Measurements from ENCODE around the gene ZC3H12D.

The ZC3H12D gene

DNA sequence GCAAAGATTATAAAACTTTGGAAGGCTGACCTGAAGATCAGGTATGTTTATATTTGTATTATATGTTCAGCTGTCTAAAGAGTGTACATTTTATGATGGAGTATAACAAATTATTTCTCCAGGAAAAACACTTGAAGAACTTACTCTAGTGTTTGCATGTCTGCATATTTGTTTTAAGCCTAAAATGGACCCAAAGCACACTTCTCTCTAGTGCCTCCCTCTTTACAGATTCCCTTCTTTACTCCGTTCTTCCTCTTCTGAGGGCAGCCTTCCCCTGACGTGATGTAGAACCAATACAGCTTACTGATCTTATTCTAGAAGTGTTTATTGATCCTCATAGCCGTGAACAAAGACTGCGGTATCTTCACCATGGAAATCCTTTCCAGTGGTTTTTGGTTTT is 70.8 kb downstream of the ZC3H12D start:
- TF ChIP-seq, protein P1, sequence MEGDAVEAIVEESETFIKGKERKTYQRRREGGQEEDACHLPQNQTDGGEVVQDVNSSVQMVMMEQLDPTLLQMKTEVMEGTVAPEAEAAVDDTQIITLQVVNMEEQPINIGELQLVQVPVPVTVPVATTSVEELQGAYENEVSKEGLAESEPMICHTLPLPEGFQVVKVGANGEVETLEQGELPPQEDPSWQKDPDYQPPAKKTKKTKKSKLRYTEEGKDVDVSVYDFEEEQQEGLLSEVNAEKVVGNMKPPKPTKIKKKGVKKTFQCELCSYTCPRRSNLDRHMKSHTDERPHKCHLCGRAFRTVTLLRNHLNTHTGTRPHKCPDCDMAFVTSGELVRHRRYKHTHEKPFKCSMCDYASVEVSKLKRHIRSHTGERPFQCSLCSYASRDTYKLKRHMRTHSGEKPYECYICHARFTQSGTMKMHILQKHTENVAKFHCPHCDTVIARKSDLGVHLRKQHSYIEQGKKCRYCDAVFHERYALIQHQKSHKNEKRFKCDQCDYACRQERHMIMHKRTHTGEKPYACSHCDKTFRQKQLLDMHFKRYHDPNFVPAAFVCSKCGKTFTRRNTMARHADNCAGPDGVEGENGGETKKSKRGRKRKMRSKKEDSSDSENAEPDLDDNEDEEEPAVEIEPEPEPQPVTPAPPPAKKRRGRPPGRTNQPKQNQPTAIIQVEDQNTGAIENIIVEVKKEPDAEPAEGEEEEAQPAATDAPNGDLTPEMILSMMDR (conservative IDR thresholded peaks at IDR 0.05; ENCODE audit: low read depth, low read length): no peak
- Histone ChIP-seq H3K36me3 (ENCODE audit: insufficient read depth) (no peaks in the 10 kb centered on the region), H3K27me3 (ENCODE audit: insufficient read depth, low read depth) (no peaks in the 10 kb centered on the region), H3K4me3 (IDR thresholded peaks at IDR 0.05; ENCODE audit: insufficient read depth, low read depth, low read length) (no peak overlapping the region), H3K4me2 (no peak overlapping the region), H3K79me2 (ENCODE audit: insufficient read depth, low read depth) (no peaks in the 10 kb centered on the region), H3K27ac (no peak overlapping the region), H4K20me1 (ENCODE audit: insufficient read depth) (no peaks in the 10 kb centered on the region), H2AFZ (ENCODE audit: low read depth) (no peak overlapping the region), H3K9ac (no peak overlapping the region), H3K4me1 (ENCODE audit: low read depth, poor library complexity, severe bottlenecking) (no peaks in the 10 kb centered on the region)

DNA sequence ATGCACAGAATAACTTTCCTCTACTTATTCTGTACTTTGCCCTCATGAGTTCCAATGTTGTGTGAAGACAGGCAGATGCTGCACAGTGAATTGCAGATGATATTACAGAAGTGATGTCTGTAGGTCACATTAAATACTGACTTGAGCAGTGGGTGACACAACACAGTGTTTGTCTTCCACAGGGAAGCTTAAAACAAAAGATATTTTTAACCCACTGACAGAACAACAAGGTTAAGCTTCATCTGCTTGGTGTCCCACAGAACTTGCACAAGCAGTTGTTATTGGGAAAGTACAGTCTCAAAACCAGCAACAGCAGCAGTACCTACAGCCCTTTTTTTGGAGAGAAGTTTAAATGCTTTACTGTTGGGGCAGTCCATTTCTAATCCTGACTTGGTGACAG is 74.3 kb downstream of the ZC3H12D start:
- peaks cover 1% of the 10 kb centered on the region for H3K4me1 ChIP-seq (ENCODE audit: low read depth, poor library complexity, severe bottlenecking)
- H3K9ac ChIP-seq: no peak overlapping the region
- H3K4me2 ChIP-seq: no peak overlapping the region
- TF ChIP-seq, protein P1 (conservative IDR thresholded peaks at IDR 0.05; ENCODE audit: low read depth, low read length): no peak
- no peaks in the 10 kb centered on the region for H3K27me3 ChIP-seq (ENCODE audit: insufficient read depth, low read depth)
- no peaks in the 10 kb centered on the region for H3K79me2 ChIP-seq (ENCODE audit: insufficient read depth, low read depth)
- H4K20me1 ChIP-seq (ENCODE audit: insufficient read depth): no peaks in the 10 kb centered on the region
- H3K27ac ChIP-seq: no peak overlapping the region
- H3K4me3 ChIP-seq (IDR thresholded peaks at IDR 0.05; ENCODE audit: insufficient read depth, low read depth, low read length): no peak overlapping the region
- no peaks in the 10 kb centered on the region for H3K36me3 ChIP-seq (ENCODE audit: insufficient read depth)
- H2AFZ ChIP-seq (ENCODE audit: low read depth): no peak overlapping the region

DNA sequence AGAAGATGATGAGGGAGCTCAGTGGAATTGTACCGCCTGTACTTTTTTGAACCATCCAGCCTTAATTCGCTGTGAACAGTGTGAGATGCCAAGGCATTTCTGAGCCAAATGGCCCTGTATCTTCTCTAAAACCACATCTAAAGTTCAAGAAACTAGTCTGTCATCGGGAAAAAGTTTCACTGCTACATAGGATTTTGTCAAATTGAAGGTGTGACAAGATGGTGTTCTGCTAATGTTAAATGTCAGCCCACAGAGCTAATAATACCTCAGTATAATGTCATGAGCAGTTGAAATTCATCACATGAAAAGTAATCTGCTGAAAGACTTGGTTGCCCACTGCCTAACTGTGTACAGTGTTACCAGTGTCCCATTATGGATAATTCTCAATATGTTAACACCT is 75.2 kb downstream of the ZC3H12D start:
- Histone ChIP-seq H3K36me3 (ENCODE audit: insufficient read depth) (no peaks in the 10 kb centered on the region), H3K4me3 (IDR thresholded peaks at IDR 0.05; ENCODE audit: insufficient read depth, low read depth, low read length) (no peak overlapping the region), H4K20me1 (ENCODE audit: insufficient read depth) (no peaks in the 10 kb centered on the region)

DNA sequence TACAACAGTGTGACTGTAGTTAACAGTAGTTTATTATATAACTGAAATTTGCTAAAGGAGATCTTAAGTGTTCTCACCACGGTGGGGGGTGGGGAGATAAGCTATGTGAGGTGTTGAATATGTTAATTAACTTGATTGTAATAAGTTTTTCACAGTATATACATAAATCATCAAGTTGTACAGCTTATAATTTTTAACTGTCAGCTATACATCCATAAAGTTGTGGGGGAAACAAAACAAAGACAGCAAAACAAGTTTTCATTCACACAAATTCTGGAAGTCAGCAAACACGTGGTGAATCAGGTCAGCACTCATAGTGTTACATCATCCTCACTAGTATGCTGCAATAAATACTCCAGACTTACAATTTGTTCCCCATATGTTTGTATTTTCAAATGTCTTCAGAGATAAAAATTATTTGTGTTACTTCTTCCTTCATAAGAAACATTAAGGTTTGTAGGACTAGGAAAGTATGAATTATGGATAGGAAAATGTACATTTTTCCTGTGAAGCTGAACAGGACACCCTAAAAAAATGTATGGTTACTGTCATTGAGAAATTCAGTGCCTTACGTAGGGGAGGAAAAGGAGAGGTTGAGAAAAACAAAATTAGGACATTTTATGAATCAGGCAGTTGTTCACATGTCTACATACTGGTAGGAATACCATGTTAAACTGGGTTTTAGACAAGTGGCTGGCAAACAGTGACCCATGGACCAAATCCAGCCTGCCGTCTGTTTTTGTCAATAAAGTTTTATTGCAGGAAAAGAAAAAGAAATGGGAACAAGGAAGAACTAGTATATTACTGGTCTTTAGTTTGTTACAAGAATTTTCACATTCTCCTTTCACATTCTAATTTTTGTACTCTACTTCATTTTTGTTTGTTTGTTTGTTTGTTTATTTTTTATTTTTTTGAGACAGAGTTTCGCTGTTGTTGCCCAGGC is 78.7 kb downstream of the ZC3H12D start:
- Histone ChIP-seq H2AFZ (ENCODE audit: low read depth) (no peak overlapping the region), H3K27ac (no peak overlapping the region), H3K4me3 (IDR thresholded peaks at IDR 0.05; ENCODE audit: insufficient read depth, low read depth, low read length) (no peak overlapping the region), H3K4me2 (no peak overlapping the region), H3K9ac (no peak overlapping the region), H4K20me1 (ENCODE audit: insufficient read depth) (no peaks in the 10 kb centered on the region), H3K4me1 (ENCODE audit: low read depth, poor library complexity, severe bottlenecking) (peaks cover 8% of the 10 kb centered on the region), H3K79me2 (ENCODE audit: insufficient read depth, low read depth) (no peaks in the 10 kb centered on the region), H3K36me3 (ENCODE audit: insufficient read depth) (no peaks in the 10 kb centered on the region), H3K27me3 (ENCODE audit: insufficient read depth, low read depth) (no peaks in the 10 kb centered on the region)
- TF ChIP-seq, protein P1 (conservative IDR thresholded peaks at IDR 0.05; ENCODE audit: low read depth, low read length): no peak

More for the DNA sequence above, 75.2 kb downstream of the ZC3H12D start:
- no peak overlapping the region for H2AFZ ChIP-seq (ENCODE audit: low read depth)
- H3K9ac ChIP-seq: no peak overlapping the region
- no peak overlapping the region for H3K4me2 ChIP-seq
- no peaks in the 10 kb centered on the region for H3K27me3 ChIP-seq (ENCODE audit: insufficient read depth, low read depth)
- H3K27ac ChIP-seq: no peak overlapping the region
- H3K4me1 ChIP-seq (ENCODE audit: low read depth, poor library complexity, severe bottlenecking): peaks cover 8% of the 10 kb centered on the region
- H3K79me2 ChIP-seq (ENCODE audit: insufficient read depth, low read depth): no peaks in the 10 kb centered on the region
- TF ChIP-seq, protein P1 (conservative IDR thresholded peaks at IDR 0.05; ENCODE audit: low read depth, low read length): no peak

All from KMS-11 (cell line).